ENCODE results near the gene MRPS30.
"Not testable (repeated sequence)": the region's sequence is repeated elsewhere in the genome, so short reads cannot be mapped to it uniquely, and the experiment has no call there.

MRPS30 gene

DNA sequence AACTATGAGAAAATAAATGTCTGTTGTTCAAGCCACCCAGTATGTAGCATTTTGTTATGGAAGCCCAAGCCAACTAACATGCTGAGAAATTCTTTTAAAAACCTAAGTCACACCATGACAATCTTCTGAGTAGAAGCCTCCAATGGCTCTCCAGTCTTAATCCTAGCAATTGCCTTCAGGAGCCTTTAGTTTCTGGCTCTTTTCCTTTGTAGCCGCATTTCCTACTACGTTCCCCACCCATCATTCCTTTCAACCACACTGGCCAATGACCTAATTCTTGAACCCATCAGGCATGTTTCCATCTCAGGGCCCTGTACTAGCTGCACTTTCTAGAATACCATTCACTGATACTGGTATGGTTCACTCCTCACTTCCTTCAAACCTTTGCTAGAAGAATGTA, 2.1 kb upstream of the MRPS30 start:
- TF ChIP-seq, protein P1, sequence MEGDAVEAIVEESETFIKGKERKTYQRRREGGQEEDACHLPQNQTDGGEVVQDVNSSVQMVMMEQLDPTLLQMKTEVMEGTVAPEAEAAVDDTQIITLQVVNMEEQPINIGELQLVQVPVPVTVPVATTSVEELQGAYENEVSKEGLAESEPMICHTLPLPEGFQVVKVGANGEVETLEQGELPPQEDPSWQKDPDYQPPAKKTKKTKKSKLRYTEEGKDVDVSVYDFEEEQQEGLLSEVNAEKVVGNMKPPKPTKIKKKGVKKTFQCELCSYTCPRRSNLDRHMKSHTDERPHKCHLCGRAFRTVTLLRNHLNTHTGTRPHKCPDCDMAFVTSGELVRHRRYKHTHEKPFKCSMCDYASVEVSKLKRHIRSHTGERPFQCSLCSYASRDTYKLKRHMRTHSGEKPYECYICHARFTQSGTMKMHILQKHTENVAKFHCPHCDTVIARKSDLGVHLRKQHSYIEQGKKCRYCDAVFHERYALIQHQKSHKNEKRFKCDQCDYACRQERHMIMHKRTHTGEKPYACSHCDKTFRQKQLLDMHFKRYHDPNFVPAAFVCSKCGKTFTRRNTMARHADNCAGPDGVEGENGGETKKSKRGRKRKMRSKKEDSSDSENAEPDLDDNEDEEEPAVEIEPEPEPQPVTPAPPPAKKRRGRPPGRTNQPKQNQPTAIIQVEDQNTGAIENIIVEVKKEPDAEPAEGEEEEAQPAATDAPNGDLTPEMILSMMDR (IDR thresholded peaks at IDR 0.05; ENCODE audit: extremely low read depth, missing control alignments), result no peak
- DNase-seq (ENCODE audit: low spot score), result no peak

DNA sequence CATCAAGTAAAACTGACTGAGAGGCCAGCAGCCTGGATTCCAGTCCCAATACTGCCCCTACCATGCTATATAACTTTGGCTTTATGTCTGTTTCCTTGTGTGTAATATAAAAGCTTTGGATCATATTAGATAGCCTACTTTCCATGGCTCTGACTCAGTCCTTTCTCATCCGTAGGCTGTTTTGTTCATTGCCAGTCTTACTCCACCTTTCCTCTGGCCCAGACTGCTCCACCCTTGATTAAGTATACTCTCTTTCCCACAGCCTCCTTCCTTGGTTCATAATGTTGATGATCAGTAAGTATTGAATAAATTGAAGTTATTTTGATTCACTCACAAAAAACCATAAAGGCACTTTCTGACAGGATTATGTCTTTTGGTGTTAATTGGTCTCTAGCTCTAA, 1.5 kb upstream of the MRPS30 start:
- TF ChIP-seq, protein P1 (IDR thresholded peaks at IDR 0.05; ENCODE audit: extremely low read depth, missing control alignments), result no peak
- no peak for DNase-seq (ENCODE audit: low spot score)

DNA sequence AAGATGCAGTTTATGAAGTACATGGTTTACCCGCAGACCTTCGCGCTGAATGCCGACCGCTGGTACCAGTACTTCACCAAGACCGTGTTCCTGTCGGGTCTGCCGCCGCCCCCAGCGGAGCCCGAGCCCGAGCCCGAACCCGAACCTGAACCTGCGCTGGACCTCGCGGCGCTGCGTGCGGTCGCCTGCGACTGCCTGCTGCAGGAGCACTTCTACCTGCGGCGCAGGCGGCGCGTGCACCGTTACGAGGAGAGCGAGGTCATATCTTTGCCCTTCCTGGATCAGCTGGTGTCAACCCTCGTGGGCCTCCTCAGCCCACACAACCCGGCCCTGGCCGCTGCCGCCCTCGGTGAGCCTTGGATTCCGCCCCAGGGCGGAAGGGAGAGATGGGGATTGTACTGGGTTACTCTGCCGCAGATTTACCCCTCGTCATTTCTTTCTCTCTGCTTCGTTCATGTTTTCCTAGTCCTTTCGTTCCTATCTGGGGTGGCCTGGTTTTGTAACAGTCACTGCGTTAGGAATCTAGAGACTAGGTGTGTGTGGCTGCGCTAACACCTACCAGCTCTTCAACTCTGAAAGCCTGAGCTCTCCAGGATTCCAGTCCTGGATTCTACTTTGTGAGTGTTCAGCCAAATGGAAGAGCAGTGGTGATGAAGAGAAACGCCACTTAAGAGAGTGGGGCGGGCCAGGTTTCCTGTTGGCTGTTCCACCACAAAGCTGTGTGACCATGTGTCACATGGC, 638 bp downstream of the MRPS30 start:
- peak; percentile 48 for DNase-seq (ENCODE audit: low spot score)
- TF ChIP-seq, protein P1 (IDR thresholded peaks at IDR 0.05; ENCODE audit: extremely low read depth, missing control alignments), result no peak

DNA sequence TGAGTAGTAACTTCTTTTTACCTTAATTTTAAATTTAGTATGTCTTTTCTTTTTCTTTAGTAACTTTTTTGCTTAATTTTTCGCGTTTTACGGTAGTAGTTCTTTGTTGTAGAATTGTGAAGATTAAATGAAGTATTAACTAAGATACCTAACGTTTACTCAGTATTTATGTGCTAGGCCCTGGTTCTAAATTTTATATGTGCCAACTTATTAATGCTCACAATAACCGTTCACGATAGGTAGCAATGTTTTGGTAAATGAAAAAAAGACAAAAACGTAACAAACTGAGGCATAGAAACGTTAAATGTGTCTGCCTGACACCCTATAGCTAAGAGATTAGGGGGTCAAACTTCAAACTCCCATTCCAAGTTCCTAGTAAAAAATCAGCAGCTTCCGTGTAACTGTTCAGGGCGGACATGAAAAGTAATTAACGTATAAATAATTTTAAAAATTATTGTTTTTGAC, 1.2 kb downstream of the MRPS30 start:
- TF ChIP-seq, protein P1 (IDR thresholded peaks at IDR 0.05; ENCODE audit: extremely low read depth, missing control alignments), result no peak
- no peak for DNase-seq (ENCODE audit: low spot score)

DNA sequence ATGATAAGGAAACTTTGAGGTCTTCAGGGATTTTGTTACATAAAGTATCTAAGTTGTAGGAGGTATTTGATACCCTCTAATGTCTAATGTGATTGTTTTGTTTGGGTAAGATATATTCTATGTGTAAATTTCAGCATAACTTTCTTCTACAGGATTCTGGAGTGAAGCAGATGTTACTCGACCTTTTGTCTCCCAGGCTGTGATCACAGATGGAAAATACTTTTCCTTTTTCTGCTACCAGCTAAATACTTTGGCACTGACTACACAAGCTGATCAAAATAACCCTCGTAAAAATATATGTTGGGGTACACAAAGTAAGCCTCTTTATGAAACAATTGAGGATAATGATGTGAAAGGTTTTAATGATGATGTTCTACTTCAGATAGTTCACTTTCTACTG, 6.0 kb downstream of the MRPS30 start:
- TF ChIP-seq, protein P1 (IDR thresholded peaks at IDR 0.05; ENCODE audit: extremely low read depth, missing control alignments), result no peak
- no peak for DNase-seq (ENCODE audit: low spot score)

DNA sequence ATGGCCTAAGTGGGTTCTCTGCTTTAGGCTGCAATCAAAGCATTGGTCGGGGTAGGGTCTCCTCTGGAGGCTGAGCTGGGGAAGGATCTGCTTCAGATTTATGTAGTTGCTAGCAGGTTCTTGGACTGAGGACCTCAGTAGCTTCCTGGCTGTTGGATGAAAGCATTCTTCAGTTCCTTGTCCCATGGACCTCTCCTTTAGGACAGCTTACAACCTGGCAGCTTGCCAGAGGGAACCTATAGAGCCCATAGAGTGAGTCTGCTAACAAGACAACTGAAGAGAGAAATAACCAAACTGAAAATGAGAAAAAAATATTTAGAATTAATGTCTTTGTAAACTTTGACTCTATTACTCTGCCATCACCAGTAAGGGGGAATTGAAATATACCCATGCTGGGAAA, 12.4 kb downstream of the MRPS30 start:
- TF ChIP-seq, protein P1 (IDR thresholded peaks at IDR 0.05; ENCODE audit: extremely low read depth, missing control alignments), result no peak
- no peak for DNase-seq (ENCODE audit: low spot score)

DNA sequence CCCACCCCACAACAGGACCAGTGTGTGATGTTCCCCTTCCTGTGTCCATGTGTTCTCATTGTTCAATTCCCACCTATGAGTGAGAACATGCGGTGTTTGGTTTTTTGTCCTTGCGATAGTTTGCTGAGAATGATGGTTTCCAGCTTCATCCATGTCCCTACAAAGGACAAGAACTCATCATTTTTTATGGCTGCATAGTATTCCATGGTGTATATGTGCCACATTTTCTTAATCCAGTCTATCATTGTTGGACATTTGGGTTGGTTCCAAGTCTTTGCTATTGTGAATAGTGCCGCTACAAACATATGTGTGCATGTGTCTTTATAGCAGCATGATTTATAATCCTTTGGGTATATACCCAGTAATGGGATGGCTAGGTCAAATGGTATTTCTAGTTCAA, 15.9 kb downstream of the MRPS30 start:
- DNase-seq (ENCODE audit: low spot score), result not testable (repeated sequence)

DNA sequence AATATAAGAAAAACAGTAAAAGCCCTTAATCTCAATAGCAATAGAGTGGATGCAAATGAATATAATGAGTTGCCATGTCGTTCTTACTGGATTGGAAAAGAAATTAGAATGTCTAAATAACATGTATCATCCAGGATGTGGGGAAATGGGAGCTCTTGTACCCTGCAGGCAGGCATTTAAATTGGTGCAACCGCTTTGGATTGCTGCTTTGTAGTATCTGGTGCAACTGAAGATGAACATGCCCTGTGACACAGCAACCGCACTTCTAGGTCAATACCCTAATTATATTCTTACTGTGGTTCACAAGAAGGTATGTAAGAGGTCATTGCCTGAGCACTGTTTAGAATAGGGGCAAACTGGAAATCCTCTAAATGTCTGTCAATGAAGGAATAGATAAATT, 18.9 kb downstream of the MRPS30 start:
- DNase-seq (ENCODE audit: low spot score), result no peak
- TF ChIP-seq, protein P1 (IDR thresholded peaks at IDR 0.05; ENCODE audit: extremely low read depth, missing control alignments), result no peak
